Activated B cell treated with CpG ODN at 0.5 μM for 24 hours (primary cell): ENCODE measurements around the gene CD200R1L. TPM values are rescaled to one million over a fixed set of nuclear protein-coding genes. Genes with fewer than 3 reads are reported as not detected.

Source experiments
- ATAC-seq: fragments of 200-7000 bp; cut with Tn5 transposase; one replicate; pipeline ENCODE4 v1.10.0; 2021; ENCODE audit warnings: low read depth, mild to moderate bottlenecking, moderate library complexity
- CTCF ChIA-PET: fragments of 350-600 bp; sonication (Branson Sonifier 250); formaldehyde crosslinking; loops from one replicate; lab custom pipeline; 2021; ENCODE audit warnings: antibody characterized with exemption; lab: Charles Lee
- POLR2A ChIA-PET: fragments of 350-600 bp; sonication (Branson Sonifier 250); formaldehyde crosslinking; loops from one replicate; lab custom pipeline; 2021; ENCODE audit warnings: antibody characterized with exemption; lab: Charles Lee
- DNase-seq: peaks from one replicate; pipeline ENCODE4 v3.0.0; 2022
- H3K27ac Mint-ChIP-seq: one replicate; pipeline ENCODE4 v1.8.0; 2020; ENCODE audit warnings: mixed read lengths
- H3K27me3 Mint-ChIP-seq: one replicate; pipeline ENCODE4 v1.8.0; 2021; ENCODE audit warnings: mixed read lengths
- H3K36me3 Mint-ChIP-seq: one replicate; pipeline ENCODE4 v1.8.0; 2021; ENCODE audit warnings: low read depth, mixed read lengths
- H3K4me1 Mint-ChIP-seq: one replicate; pipeline ENCODE4 v1.8.0; 2021; ENCODE audit warnings: mixed read lengths
- H3K4me3 Mint-ChIP-seq: one replicate; pipeline ENCODE4 v1.8.0; 2020; ENCODE audit warnings: mild to moderate bottlenecking, mixed read lengths
- H3K9me3 Mint-ChIP-seq: one replicate; pipeline ENCODE4 v1.8.0; 2020; ENCODE audit warnings: mixed read lengths
- CTCF ChIP-seq: fragments of 200-600 bp; IDR thresholded peaks from one replicate; pipeline ENCODE4 v1.8.0; 2022; ENCODE audit warnings: antibody characterized with exemption, mild to moderate bottlenecking
- intact Hi-C: fragments of 100-400 bp; cut with micrococcal nuclease; formaldehyde crosslinking; loops from one replicate; pipeline ENCODE4 v1.15.1; 2024
- total RNA-seq: library from RNA; stranded (reverse); gene quantifications from 2 replicates; pipeline ENCODE4 v1.2.3, GENCODE V29; 2022

Gene CD200R1L
- total RNA-seq, 1 donor from 2014 or later, result not detected

DNA sequence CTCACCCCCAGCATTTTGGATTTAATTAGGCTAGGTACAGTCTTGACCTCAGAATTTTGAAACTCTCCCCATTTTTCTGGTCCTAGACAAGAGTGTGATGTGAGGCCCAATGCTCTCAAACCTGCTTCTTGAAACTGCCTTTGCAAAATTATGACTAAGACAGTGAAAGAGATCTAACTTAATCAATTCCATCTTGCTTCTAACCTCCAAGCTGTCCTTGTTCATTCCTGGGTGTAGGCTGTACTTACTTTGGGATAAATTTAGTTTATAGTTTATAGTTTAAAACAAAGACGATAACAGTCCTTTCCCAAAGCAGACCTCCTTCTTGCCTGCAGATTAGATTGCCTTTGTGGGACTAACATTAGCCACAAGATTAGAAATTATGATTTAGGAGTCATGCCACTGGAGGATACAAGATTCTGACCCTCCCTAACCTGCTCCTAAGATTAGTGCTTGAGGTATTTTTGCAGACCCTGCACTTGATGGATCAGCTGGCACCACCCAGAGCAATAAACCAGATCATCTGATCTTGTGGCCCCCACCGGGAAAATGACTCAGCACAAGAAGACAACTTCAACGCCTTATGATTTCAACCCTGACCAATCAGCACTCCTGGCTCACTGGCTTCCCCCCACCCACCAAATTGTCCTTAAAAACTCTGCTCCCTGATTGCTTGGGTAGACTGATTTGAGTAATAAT is 59.6 kb downstream of the CD200R1L start:
- ChIA-PET CTCF (no interaction called here), POLR2A (no interaction called here)
- no peaks in the 10 kb centered on the region for H3K27me3 Mint-ChIP-seq
- no peak overlapping the region for H3K4me3 Mint-ChIP-seq
- no peak for DNase-seq
- ATAC-seq, result no peak
- no peaks in the 10 kb centered on the region for H3K36me3 Mint-ChIP-seq
- intact Hi-C loops, result no loop called here
- TF ChIP-seq CTCF, result no peak
- peaks cover 11% of the 10 kb centered on the region for H3K9me3 Mint-ChIP-seq
- H3K4me1 Mint-ChIP-seq, result no peaks in the 10 kb centered on the region
- H3K27ac Mint-ChIP-seq, result no peak overlapping the region

DNA sequence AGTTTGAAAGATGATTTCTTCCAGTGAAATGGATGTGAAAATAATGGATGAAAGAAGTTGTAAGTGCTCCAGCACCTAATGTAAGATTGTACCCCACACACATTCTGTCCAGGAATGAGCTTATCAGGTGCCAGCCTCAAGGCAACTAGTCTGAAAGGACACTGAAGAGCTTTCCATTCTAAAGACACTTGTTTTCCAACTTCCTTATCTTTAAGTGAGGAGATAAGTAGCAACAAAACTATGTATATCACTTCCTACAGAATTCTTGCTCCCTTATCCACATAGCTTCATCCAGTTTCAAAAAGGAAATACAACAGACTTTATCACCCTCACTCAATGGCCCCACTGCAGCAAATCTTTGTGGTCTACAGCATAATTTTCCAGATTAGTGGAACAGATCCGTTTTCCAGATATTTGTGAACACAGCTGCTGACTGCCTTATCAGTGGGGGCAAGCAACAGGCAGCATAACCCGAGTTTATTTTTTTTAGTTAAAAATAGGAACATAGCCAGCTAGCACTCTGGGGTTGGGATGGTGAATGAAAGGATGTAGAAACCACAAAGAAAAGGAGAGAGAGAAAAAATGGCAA is 60.6 kb downstream of the CD200R1L start:
- H3K36me3 Mint-ChIP-seq, result no peaks in the 10 kb centered on the region
- intact Hi-C loops, result no loop called here
- no peaks in the 10 kb centered on the region for H3K4me1 Mint-ChIP-seq
- POLR2A ChIA-PET, result interaction anchor here (0.7 kb wide), 2 partner anchors 8 to 154 kb away, joined by 3 to 4 read pairs; no protein-coding TSS in a partner anchor
- DNase-seq, result no peak
- CTCF ChIA-PET, result interaction anchor here (1.0 to 1.3 kb wide), 2 partner anchors 145 to 193 kb away, joined by 3 read pairs; no protein-coding TSS in a partner anchor
- H3K9me3 Mint-ChIP-seq, result peaks cover 11% of the 10 kb centered on the region
- no peaks in the 10 kb centered on the region for H3K27me3 Mint-ChIP-seq
- no peak overlapping the region for H3K27ac Mint-ChIP-seq
- TF ChIP-seq CTCF, result no peak
- H3K4me3 Mint-ChIP-seq, result no peak overlapping the region
- no peak for ATAC-seq

GRCh38 chr3:112785321-112786001 is 61.2 kb downstream of the CD200R1L start:
- Mint-ChIP-seq H3K4me1 (no peaks in the 10 kb centered on the region), H3K36me3 (no peaks in the 10 kb centered on the region), H3K27me3 (no peaks in the 10 kb centered on the region), H3K9me3 (peaks cover 11% of the 10 kb centered on the region), H3K27ac (no peak overlapping the region), H3K4me3 (no peak overlapping the region)
- DNase-seq (no peak), ATAC-seq (no peak)
- ChIA-PET CTCF (interaction anchor here (1.0 to 1.3 kb wide), 2 partner anchors 144 to 193 kb away, joined by 3 read pairs; no protein-coding TSS in a partner anchor), POLR2A (interaction anchor here (0.7 kb wide), 2 partner anchors 8 to 154 kb away, joined by 3 to 4 read pairs; no protein-coding TSS in a partner anchor)
- no peak for TF ChIP-seq CTCF
- intact Hi-C loops, result no loop called here

DNA sequence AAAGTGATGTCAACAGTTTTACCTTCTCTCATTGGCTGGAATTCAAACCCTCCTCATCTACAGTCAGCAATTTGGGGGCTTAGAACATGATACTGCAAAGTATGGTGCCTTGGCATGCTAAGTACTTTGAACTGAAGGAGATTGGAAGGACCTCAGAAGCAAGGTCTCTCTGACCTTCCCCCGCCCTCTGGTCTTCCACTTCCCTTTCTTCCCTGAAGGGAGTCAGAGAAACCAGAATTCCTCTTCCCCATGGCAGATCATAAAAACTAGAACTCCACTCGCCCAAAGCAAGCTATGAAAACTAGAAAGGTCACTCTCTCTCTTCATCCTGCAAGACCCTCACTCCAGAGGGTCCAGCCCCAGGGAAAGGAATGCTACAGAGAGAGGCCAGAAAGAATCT is 64.2 kb downstream of the CD200R1L start:
- Mint-ChIP-seq H3K4me1 (peaks cover 5% of the 10 kb centered on the region), H3K36me3 (no peaks in the 10 kb centered on the region), H3K27ac (no peak overlapping the region), H3K9me3 (peaks cover 3% of the 10 kb centered on the region), H3K27me3 (no peaks in the 10 kb centered on the region), H3K4me3 (no peak overlapping the region)
- ChIA-PET POLR2A (no interaction called here), CTCF (no interaction called here)
- ATAC-seq, result no peak
- intact Hi-C loops, result no loop called here
- DNase-seq, result no peak
- no peak for TF ChIP-seq CTCF

DNA sequence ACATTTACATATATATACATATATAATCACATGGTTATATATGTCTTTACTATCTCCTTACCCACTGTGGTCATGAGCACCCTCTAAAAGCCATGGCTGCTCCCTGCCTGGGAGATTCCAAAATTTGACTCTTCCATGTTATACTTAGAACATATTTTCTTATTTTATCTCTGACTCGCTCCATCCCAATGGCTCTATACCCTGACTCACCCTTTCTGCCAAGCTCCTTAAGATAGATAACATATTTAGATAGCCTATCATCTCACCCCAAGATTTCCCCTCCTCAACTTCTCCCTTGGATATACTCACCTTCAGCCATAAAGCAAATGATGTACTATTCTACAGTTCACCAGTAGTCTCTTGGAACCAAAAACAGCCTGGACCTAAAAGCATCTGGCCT is 65.1 kb downstream of the CD200R1L start:
- intact Hi-C loops, result no loop called here
- no peaks in the 10 kb centered on the region for H3K36me3 Mint-ChIP-seq
- TF ChIP-seq CTCF, result no peak
- POLR2A ChIA-PET, result no interaction called here
- no peak overlapping the region for H3K27ac Mint-ChIP-seq
- H3K9me3 Mint-ChIP-seq, result no peaks in the 10 kb centered on the region
- ATAC-seq (no peak), DNase-seq (no peak)
- CTCF ChIA-PET, result no interaction called here
- no peaks in the 10 kb centered on the region for H3K27me3 Mint-ChIP-seq
- peaks cover 9% of the 10 kb centered on the region for H3K4me1 Mint-ChIP-seq
- no peak overlapping the region for H3K4me3 Mint-ChIP-seq
